HG03175 (cell line): ENCODE results near the gene PM20D1.

Source experiments
- ATAC-seq: cut with Tn5 transposase; IDR thresholded peaks from one replicate; pipeline ENCODE4 v1.9.1; 2021; ENCODE audit warnings: mild to moderate bottlenecking, moderate library complexity; ENCODE audit not compliant: unreplicated experiment

Gene PM20D1

DNA sequence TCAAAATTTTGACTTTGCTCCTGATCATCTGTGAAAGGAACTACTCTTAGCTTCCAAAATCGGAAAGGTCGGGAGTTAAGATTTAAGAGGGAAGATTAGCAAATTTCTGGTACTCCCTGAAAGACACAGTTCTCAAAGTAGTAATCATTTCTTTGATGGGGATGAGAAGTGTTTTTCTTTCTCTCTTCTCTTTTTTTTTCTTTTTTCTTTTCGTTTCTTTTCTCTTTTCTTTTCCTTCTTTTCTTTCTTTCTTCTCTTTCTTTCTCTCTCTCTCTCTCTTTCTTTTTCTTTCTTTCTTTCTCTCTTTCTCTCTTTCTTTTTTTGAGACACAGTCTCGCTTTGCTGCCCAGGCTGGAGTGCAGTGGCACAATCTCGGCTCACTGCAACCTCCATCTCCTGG lies 69.6 kb downstream of the PM20D1 start:
- no peak for ATAC-seq
